ENCODE data around the gene NTMT1.

- TF ChIP-seq CTCF (IDR thresholded peaks at IDR 0.05) (no peak), POLR2A (IDR thresholded peaks at IDR 0.05) (no peak)
Observed at GRCh38 chr9:129626625-129627284, 792 bp downstream of the NTMT1 start.
